HepG2 (cell line): ENCODE results near the gene EFHD2. TPM values are rescaled to one million over a fixed set of nuclear protein-coding genes. Genes with fewer than 3 reads are reported as not detected.

ENCODE experiments used
- ATAC-seq: fragments of 200-7000 bp; cut with Tn5 transposase; 3 replicates; pipeline ENCODE4 v1.9.1; 2020; ENCODE audit warnings: mild to moderate bottlenecking, moderate library complexity
- BruUV-seq: library from RNA; stranded (reverse); fragments of 400-500 nt; replicated peaks from 2 replicates; lab custom pipeline; 2021; lab: Mats Ljungman, UMichigan
- CTCF ChIA-PET: fragments of 300-600 bp; formaldehyde crosslinking; extraction: SDS; loops from one replicate; lab custom pipeline; 2021; ENCODE audit warnings: low total read pairs, inconsistent platforms, low intra/inter-chr PET ratio; lab: Yijun Ruan, JAX
- POLR2A ChIA-PET: fragments of 350-600 bp; sonication (Branson Sonifier 250); formaldehyde crosslinking; loops from one replicate; lab custom pipeline; 2020; ENCODE audit warnings: antibody characterized with exemption, inconsistent platforms; lab: Yijun Ruan, JAX
- DNase-seq: peaks from one replicate; pipeline ENCODE4 v3.0.0-alpha.2; 2015; ENCODE audit warnings: low spot score
- FAIRE-seq: peaks from 3 replicates; lab custom pipeline; 2011; peaks lifted over from hg19 to GRCh38; lab: Jason Lieb, UNC
- H2AFZ ChIP-seq: one replicate; pipeline ENCODE4 v1.6.1; 2011; ENCODE audit warnings: low read length, inconsistent platforms
- H3K27ac ChIP-seq: fragments of 300-600 bp; 3 replicates; pipeline ENCODE4 v1.8.0; 2011; ENCODE audit warnings: mixed run types, mild to moderate bottlenecking, mixed read lengths, low read length, inconsistent platforms; ENCODE audit not compliant: insufficient read depth; ENCODE audit errors: extremely low read length
- H3K27me3 ChIP-seq, 2 experiments: fragments of 200-600 bp in 1 of 2; 2 replicates in 1 of 2; 3 replicates in 1 of 2; pipeline versions ENCODE4 v1.6.0 to v1.8.0; 2011; ENCODE audit warnings: low read length in 2 of 2, mild to moderate bottlenecking in 2 of 2, moderate library complexity in 2 of 2, inconsistent platforms in 1 of 2; ENCODE audit not compliant: insufficient read depth in 2 of 2, control insufficient read depth in 1 of 2
- H3K36me3 ChIP-seq, 2 experiments: fragments of 200-600 bp in 1 of 2; replicated peaks in 1 of 2; 2 replicates in 1 of 2; 3 replicates in 1 of 2; pipeline versions ENCODE4 v1.5.1 to v1.8.0; 2011; ENCODE audit warnings: low read length in 2 of 2, inconsistent platforms in 1 of 2; ENCODE audit not compliant: insufficient read depth in 2 of 2, control insufficient read depth in 1 of 2
- H3K4me1 ChIP-seq: 2 replicates; pipeline ENCODE4 v1.5.1; 2012; ENCODE audit warnings: low read length, inconsistent platforms; ENCODE audit not compliant: insufficient read depth
- H3K4me2 ChIP-seq: 2 replicates; pipeline ENCODE4 v1.6.0; 2011; ENCODE audit warnings: low read depth, low read length, inconsistent platforms
- H3K4me3 ChIP-seq, 3 experiments: fragments of 200-600 bp in 1 of 3; sonication (generic), shearing (Covaris generic) in 1 of 3; replicated peaks in 1 of 3; 2 replicates each; pipeline ENCODE4 v1.5.1; 2011 to 2016; ENCODE audit warnings: low read length in 3 of 3, inconsistent platforms in 2 of 3, low read depth in 2 of 3, mild to moderate bottlenecking in 2 of 3, control low read depth in 1 of 3, mixed read lengths in 1 of 3; ENCODE audit not compliant: insufficient read depth in 1 of 3
- H3K79me2 ChIP-seq: one replicate; pipeline ENCODE4 v1.6.1; 2011; ENCODE audit warnings: low read length, inconsistent platforms; ENCODE audit not compliant: insufficient read depth
- H3K9ac ChIP-seq: 2 replicates; pipeline ENCODE4 v1.6.0; 2011; ENCODE audit warnings: mild to moderate bottlenecking, low read depth, low read length, inconsistent platforms; ENCODE audit not compliant: insufficient read depth
- H3K9me3 ChIP-seq: 2 replicates; pipeline ENCODE4 v1.5.1; 2012; ENCODE audit warnings: mild to moderate bottlenecking, low read length
- H4K20me1 ChIP-seq: 2 replicates; pipeline ENCODE4 v1.6.0; 2011; ENCODE audit warnings: inconsistent platforms, mild to moderate bottlenecking, low read length, moderate library complexity; ENCODE audit not compliant: insufficient read depth
- HNRNPH1 ChIP-seq: fragments of 200-400 bp; formaldehyde crosslinking; optimal IDR thresholded peaks from 2 replicates; pipeline ENCODE3; 2017; ENCODE audit warnings: mild to moderate bottlenecking, low read depth, low read length
- KLF11 ChIP-seq: IDR thresholded peaks from 2 replicates; pipeline ENCODE4 v1.6.1; 2016; ENCODE audit warnings: missing compliant biosample characterization
- PHF8 ChIP-seq: sonication (generic); formaldehyde crosslinking; IDR thresholded peaks from 2 replicates; pipeline ENCODE4 v1.5.0; 2020; ENCODE audit warnings: missing genetic modification reagents
- TCF7 ChIP-seq: sonication (generic); IDR thresholded peaks from 2 replicates; pipeline ENCODE4 v1.6.1; 2016; ENCODE audit warnings: antibody characterized with exemption, low read depth
- ZBTB40 ChIP-seq, 2 experiments: fragments of 450-650 bp in 1 of 2; sonication (generic) in 1 of 2; formaldehyde crosslinking in 1 of 2; IDR thresholded peaks; 2 replicates each; pipeline versions ENCODE4 v1.6.1 to v1.8.0; 2016 to 2022; ENCODE audit warnings: antibody characterized with exemption in 1 of 2, mild to moderate bottlenecking in 1 of 2, missing genetic modification reagents in 1 of 2
- ZNF253 ChIP-seq: sonication (generic); formaldehyde crosslinking; IDR thresholded peaks from 2 replicates; pipeline ENCODE4 v1.8.0; 2022; ENCODE audit warnings: mild to moderate bottlenecking, missing genetic modification reagents, borderline replicate concordance
- ZNF552 ChIP-seq: sonication (generic); formaldehyde crosslinking; IDR thresholded peaks from 2 replicates; pipeline ENCODE4 v1.9.0; 2022; ENCODE audit warnings: missing genetic modification reagents, mild to moderate bottlenecking, borderline replicate concordance
- ZNF614 ChIP-seq: IDR thresholded peaks from 2 replicates; pipeline ENCODE4 v1.6.1; 2018; ENCODE audit warnings: missing biosample characterization, missing genetic modification reagents, inconsistent platforms, borderline replicate concordance
- WGBS: methylation state at CpG from one replicate; pipeline ENCODE4 v1.1.6; 2017; ENCODE audit warnings: low lambda C conversion rate; 5-methylcytosine and 5-hydroxymethylcytosine counted together
- in situ Hi-C: cut with HindIII; loops from 2 replicates; pipeline ENCODE4 v1.10.0; 2017; ENCODE audit warnings: low pct_unique_long_range_greater_than_20kb; ENCODE audit not compliant: extremely low pct_ligation_motif_present
- intact Hi-C: fragments of 100-400 bp; cut with micrococcal nuclease; formaldehyde crosslinking; loops from one replicate; pipeline ENCODE4 v1.10.0; 2022; ENCODE audit not compliant: unreplicated experiment
- polyA plus RNA-seq, 8 experiments: library from polyadenylated mRNA; depleted of rRNA in 3 of 8; stranded (reverse) in 7 of 8; unstranded in 1 of 8; fragments of >200 nt; fragmentation: Illumina TruSeq in 4 of 8; extraction: Trizol in 4 of 8; gene quantifications; 2 replicates each; pipeline versions ENCODE4 v1.2.1 to v1.2.3, GENCODE V29; 2011 to 2016; ENCODE audit warnings: low read depth in 4 of 8, missing spikeins in 1 of 8, mixed read lengths in 1 of 8; ENCODE audit not compliant: insufficient read depth in 1 of 8
- total RNA-seq, 5 experiments: library from RNA; depleted of rRNA; stranded (reverse); fragments of >200 nt; fragmentation: Illumina TruSeq; extraction: Trizol; gene quantifications; 2 replicates each; pipeline ENCODE4 v1.2.3, GENCODE V29; 2016; ENCODE audit warnings: low read depth in 1 of 5
- TF ChIP-seq, protein P1 (sequence below): IDR thresholded peaks from 2 replicates; pipeline ENCODE4 v1.6.1; 2016; ENCODE audit warnings: control low read depth
- TF ChIP-seq, protein P2 (sequence below): sonication (generic); formaldehyde crosslinking; IDR thresholded peaks from 2 replicates; pipeline ENCODE4 v1.4.0; 2020; ENCODE audit warnings: missing genetic modification reagents

Gene EFHD2
- total and polyA plus RNA-seq, 2 of the 13 experiments (the other 11 are each of a cell fraction or from before 2014, with no cell fraction given), result 9.4 to 12.7 TPM

GRCh38 chr1:15406614-15407559 lies 2.8 kb upstream of the EFHD2 start (continued):
- TF ChIP-seq, protein P1, sequence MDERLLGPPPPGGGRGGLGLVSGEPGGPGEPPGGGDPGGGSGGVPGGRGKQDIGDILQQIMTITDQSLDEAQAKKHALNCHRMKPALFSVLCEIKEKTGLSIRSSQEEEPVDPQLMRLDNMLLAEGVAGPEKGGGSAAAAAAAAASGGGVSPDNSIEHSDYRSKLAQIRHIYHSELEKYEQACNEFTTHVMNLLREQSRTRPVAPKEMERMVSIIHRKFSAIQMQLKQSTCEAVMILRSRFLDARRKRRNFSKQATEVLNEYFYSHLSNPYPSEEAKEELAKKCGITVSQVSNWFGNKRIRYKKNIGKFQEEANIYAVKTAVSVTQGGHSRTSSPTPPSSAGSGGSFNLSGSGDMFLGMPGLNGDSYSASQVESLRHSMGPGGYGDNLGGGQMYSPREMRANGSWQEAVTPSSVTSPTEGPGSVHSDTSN (CRISPR knock-in tag), result no peak
- TF ChIP-seq TCF7 (no peak), ZNF552 (no peak), HNRNPH1 (no peak)

DNA sequence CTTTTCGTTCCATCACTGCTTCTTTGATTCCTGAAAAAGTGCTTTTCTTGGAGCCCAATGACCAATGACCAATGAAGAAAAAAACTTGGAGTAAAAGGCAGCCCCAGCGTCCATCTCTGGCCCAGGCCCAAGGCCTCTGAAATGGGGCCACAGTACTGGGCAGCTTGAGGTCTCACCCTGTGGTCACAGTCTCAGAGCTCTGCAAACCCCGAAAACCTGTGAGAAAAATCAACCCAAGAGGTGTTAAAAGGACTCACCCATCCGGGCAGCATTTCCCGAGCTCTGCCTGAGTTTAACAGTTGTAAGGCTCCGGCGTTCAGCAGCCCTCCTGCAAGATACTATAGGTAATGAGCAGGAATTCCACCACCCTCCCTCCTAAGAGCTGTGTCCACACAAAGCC lies 2.1 kb upstream of the EFHD2 start:
- H3K4me1 ChIP-seq, result peaks cover 44% of the 10 kb centered on the region
- no peaks in the 10 kb centered on the region for H3K79me2 ChIP-seq
- POLR2A ChIA-PET, result no interaction called here
- no peaks in the 10 kb centered on the region for H4K20me1 ChIP-seq
- CTCF ChIA-PET, result no interaction called here
- no peak for FAIRE-seq
- no peak overlapping the region for H2AFZ ChIP-seq
- H3K9ac ChIP-seq, result no peak overlapping the region
- intact Hi-C loops, result loop anchor here (5.0 kb wide), 1 partner anchor 35 kb away; no protein-coding TSS in a partner anchor
- ATAC-seq, result no peak
- H3K4me2 ChIP-seq, result no peak overlapping the region
- no peaks in the 10 kb centered on the region for H3K36me3 ChIP-seq
- H3K4me3 ChIP-seq, result no peak overlapping the region
- no peak for DNase-seq
- H3K27ac ChIP-seq, result no peak overlapping the region
- WGBS, result 12% methylated on average over 6 of the region's 7 CpGs
- H3K27me3 ChIP-seq, result peaks cover 3 to 38% of the 10 kb centered on the region in 2 experiments; a peak in 3 of 5 replicates
- no TSS peak for BruUV-seq
- in situ Hi-C loops, result no loop called here
- no peaks in the 10 kb centered on the region for H3K9me3 ChIP-seq
- no peak for TF ChIP-seq ZNF614 (CRISPR knock-in tag)
- no peak for TF ChIP-seq ZBTB40 (IDR thresholded peaks at IDR 0.05)
- TF ChIP-seq ZBTB40 (CRISPR knock-in tag; IDR thresholded peaks at IDR 0.05), result no peak
- TF ChIP-seq, protein P2, sequence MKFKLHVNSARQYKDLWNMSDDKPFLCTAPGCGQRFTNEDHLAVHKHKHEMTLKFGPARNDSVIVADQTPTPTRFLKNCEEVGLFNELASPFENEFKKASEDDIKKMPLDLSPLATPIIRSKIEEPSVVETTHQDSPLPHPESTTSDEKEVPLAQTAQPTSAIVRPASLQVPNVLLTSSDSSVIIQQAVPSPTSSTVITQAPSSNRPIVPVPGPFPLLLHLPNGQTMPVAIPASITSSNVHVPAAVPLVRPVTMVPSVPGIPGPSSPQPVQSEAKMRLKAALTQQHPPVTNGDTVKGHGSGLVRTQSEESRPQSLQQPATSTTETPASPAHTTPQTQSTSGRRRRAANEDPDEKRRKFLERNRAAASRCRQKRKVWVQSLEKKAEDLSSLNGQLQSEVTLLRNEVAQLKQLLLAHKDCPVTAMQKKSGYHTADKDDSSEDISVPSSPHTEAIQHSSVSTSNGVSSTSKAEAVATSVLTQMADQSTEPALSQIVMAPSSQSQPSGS (CRISPR knock-in tag), result no peak
- no peak for TF ChIP-seq KLF11 (CRISPR knock-in tag)
- TF ChIP-seq ZNF253, result no peak
- no peak for TF ChIP-seq PHF8 (CRISPR knock-in tag)
